Fibroblast of mammary gland (primary cell): Measurements from ENCODE around the gene AMPH.

Source experiments
- DNase-seq: peaks from one replicate; pipeline ENCODE4 v3.0.0-alpha.2; 2010; ENCODE audit warnings: low read depth
- H3K4me3 ChIP-seq: 2 replicates; pipeline ENCODE4 v1.5.1; 2011; ENCODE audit warnings: low read depth, mild to moderate bottlenecking, low read length, moderate library complexity; ENCODE audit not compliant: control insufficient read depth
- CTCF ChIP-seq: conservative IDR thresholded peaks from 2 replicates; pipeline ENCODE4 v1.5.1; 2011; ENCODE audit warnings: low read depth, low read length, inconsistent platforms; ENCODE audit not compliant: control insufficient read depth, insufficient read depth

The AMPH gene

GRCh38 chr7:38546763-38547162, 84.4 kb downstream of the AMPH start:
- no peak for DNase-seq
- no peak for TF ChIP-seq CTCF
- no peak overlapping the region for H3K4me3 ChIP-seq

DNA sequence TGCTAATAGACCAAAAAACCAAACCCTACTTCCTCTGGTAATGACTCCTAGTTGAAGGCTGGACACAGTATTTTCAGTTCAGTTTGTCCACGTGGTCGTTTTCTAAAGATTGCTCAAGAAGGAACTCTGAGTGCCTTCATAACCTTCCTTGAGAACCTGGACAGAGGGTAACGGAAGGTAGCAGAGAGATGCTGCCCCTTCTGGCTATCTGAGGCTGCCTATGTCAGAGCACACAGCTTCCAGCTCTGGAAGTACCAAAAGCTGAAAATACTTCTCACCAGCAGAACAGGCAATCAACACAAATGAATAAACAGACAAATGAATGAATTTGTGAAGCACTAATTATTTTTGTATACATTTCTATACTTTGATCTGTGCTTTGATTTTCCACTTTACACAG, 85.2 kb downstream of the AMPH start:
- DNase-seq = no peak
- no peak overlapping the region for H3K4me3 ChIP-seq
- TF ChIP-seq CTCF = no peak

DNA sequence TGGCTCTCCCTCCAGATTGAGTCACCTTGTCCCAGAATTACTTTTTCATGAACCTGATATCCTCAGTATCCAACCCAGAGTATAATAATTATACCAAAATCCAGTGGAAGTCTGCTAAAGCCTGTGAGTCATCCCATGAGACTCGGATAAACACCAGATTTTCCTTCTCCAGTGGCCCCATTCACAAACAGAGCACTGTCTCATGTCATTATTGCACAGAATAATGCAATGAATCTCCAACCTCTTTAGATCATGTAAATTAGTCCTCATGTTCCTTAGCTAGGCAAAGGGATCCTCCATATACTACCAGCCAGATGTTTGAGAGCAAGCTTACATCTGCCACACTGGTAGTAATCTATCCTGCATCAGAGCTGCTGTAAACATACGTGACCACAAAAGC, 89.0 kb downstream of the AMPH start:
- DNase-seq = peak; percentile 72
- no peak for TF ChIP-seq CTCF
- no peak overlapping the region for H3K4me3 ChIP-seq

DNA sequence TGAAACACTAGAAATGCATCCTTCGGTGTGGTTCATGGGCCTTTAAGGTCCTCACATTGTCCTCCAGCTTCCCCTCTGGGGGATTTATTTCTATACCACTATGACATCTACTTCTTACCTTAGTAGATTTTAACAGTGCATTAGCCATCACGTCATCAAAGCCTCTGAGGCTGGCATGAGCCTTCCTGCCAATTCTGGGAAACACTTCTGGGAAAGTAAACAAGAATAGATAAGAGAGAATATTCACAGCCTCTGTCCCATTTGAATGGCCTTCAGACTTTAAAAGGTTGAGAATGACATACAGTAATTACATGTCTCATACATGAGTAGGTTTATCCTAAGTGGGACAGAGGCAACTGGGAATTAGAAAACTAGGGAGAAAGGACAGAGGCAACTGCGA, 89.7 kb downstream of the AMPH start:
- no peak for TF ChIP-seq CTCF
- DNase-seq = no peak
- no peak overlapping the region for H3K4me3 ChIP-seq

- no peak for TF ChIP-seq CTCF
- DNase-seq = peak; percentile 48
- no peak overlapping the region for H3K4me3 ChIP-seq
Observed at GRCh38 chr7:38539477-38540081, 91.6 kb downstream of the AMPH start.

GRCh38 chr7:38535073-38535472, 96.1 kb downstream of the AMPH start:
- TF ChIP-seq CTCF = no peak
- DNase-seq = no peak
- no peak overlapping the region for H3K4me3 ChIP-seq

DNA sequence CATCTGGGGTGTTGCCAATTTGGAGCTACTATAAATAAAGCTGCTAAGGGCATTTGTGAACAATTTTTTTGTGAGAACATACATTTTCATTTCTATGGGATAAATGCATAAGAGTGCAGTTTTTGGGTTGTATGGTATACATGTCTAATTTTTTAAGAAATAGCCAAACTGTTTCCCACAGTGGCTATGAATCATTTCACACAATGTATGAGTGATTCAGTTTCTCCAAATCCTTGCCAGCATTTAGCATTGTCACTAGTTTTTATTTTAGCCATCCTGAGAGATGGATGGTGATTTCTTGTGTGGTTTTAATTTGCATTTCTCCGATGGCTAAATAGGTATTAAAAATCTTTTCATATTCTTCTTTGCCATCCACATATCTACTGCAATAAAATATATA, 105.3 kb downstream of the AMPH start:
- peak; percentile 46 for DNase-seq
- no peak for TF ChIP-seq CTCF
- no peak overlapping the region for H3K4me3 ChIP-seq
